A673 (cell line): ENCODE measurements around the gene F11R.
"Not testable (repeated sequence)": the region's sequence is repeated elsewhere in the genome, so short reads cannot be mapped to it uniquely, and the experiment has no call there.

Experiments used
- CTCF ChIP-seq: fragments of 300-800, 200-600 bp; sonication (generic); conservative IDR thresholded peaks from 2 replicates; pipeline ENCODE4 v1.5.1; 2017; ENCODE audit warnings: low read depth, mild to moderate bottlenecking, antibody characterized with exemption, low read length, moderate library complexity, mixed read lengths
- EZH2 ChIP-seq: fragments of 200-600 bp; sonication (generic); IDR thresholded peaks from 2 replicates; pipeline ENCODE4 v1.6.1; 2017; ENCODE audit warnings: borderline replicate concordance, low read depth, mild to moderate bottlenecking, mixed read lengths, antibody characterized with exemption, low read length; ENCODE audit not compliant: poor library complexity, severe bottlenecking

GRCh38 chr1:161019111-161019660 lies 1.8 kb downstream of the F11R start:
- not testable (repeated sequence) for TF ChIP-seq CTCF, EZH2
